22Rv1 (cell line): ENCODE measurements around the gene ZNF438.

ENCODE experiments used
- H3K27ac ChIP-seq: fragments of 450-650 bp; 2 replicates; pipeline ENCODE4 v1.5.1; 2017
- ZFX ChIP-seq: fragments of 450-650 bp; IDR thresholded peaks from 2 replicates; pipeline ENCODE4 v1.6.1; 2017; ENCODE audit warnings: antibody characterized with exemption, borderline replicate concordance
- TF ChIP-seq, protein P1 (sequence below): fragments of 450-650 bp; IDR thresholded peaks from 2 replicates; pipeline ENCODE4 v1.5.1; 2017; ENCODE audit warnings: mild to moderate bottlenecking

Gene ZNF438

GRCh38 chr10:30979956-30980355 lies 51.7 kb downstream of the ZNF438 start:
- no peak for TF ChIP-seq ZFX
- TF ChIP-seq, protein P1, sequence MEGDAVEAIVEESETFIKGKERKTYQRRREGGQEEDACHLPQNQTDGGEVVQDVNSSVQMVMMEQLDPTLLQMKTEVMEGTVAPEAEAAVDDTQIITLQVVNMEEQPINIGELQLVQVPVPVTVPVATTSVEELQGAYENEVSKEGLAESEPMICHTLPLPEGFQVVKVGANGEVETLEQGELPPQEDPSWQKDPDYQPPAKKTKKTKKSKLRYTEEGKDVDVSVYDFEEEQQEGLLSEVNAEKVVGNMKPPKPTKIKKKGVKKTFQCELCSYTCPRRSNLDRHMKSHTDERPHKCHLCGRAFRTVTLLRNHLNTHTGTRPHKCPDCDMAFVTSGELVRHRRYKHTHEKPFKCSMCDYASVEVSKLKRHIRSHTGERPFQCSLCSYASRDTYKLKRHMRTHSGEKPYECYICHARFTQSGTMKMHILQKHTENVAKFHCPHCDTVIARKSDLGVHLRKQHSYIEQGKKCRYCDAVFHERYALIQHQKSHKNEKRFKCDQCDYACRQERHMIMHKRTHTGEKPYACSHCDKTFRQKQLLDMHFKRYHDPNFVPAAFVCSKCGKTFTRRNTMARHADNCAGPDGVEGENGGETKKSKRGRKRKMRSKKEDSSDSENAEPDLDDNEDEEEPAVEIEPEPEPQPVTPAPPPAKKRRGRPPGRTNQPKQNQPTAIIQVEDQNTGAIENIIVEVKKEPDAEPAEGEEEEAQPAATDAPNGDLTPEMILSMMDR = no peak
- H3K27ac ChIP-seq = no peak overlapping the region

DNA sequence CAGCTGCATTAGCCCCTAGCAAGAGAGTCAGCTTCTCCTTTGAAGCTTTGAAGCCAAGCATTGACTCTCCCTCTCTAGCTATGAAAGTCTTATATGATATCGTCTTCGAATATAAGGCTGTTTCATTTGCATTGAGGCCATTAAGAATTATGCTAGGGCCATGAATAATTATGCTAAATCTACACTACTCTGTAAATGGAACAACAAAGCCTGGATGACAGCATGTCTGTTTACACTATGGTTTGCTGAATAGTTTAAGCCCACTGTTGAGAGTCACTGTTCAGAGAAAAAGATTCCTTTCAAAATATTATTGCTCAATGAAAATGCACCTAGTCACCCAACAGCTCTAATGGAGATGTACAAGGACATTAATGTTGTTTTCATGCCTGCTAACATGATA lies 52.8 kb downstream of the ZNF438 start:
- no peak overlapping the region for H3K27ac ChIP-seq
- TF ChIP-seq, protein P1 = no peak
- no peak for TF ChIP-seq ZFX

GRCh38 chr10:30977385-30977784 lies 54.3 kb downstream of the ZNF438 start:
- TF ChIP-seq, protein P1 = no peak
- TF ChIP-seq ZFX = no peak

DNA sequence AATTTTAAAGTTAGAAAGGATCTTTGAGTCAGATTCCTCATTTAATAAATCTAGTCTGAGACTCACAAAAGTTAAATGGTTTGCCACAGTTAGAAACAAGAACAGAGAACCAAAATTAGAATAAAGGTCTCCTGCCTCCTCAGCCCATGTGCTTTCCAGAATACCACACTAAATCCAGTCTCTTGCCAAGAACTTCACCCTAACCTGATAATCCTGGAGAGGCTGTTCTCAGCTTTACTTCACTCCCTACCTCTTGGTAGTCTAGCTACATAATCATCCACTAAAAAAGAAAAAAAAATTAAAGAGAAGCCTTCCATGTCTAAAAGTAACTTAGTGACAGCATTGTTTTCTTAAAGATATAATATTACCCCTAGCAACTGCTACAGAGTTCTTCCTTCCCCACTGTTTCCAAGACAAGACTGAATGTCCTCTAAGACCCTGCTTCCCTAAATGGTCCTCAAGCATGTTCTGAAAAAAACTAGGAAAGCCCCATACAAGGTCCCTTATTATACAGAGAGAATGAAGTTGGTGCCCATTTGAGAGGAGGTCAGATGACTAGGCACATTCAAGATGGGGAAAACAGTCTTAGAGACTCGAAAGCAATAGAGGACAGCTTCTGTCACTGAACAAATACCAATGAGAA lies 56.8 kb downstream of the ZNF438 start:
- no peak overlapping the region for H3K27ac ChIP-seq
- TF ChIP-seq, protein P1 = no peak
- no peak for TF ChIP-seq ZFX

More at GRCh38 chr10:30977385-30977784, 54.3 kb downstream of the ZNF438 start:
- no peak overlapping the region for H3K27ac ChIP-seq

DNA sequence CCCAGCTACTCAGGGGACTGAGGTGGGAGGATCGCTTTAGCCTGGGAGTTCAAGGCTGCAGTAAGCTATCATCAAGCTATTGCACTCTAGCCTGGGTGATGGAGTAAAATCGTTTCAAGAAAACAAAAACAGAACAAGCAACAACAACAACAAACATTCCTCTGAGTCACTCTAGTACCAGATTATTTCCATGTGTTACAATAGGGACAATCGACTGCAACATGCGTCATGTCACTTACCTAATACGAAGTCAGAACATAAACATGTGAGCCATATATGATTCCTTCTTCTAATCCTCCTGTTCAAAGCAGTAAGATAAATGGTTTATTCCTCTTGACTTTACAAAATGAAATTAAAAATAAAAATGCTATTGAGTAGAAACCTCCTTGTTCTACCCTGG lies 57.3 kb downstream of the ZNF438 start:
- H3K27ac ChIP-seq = no peak overlapping the region
- TF ChIP-seq, protein P1 = no peak
- no peak for TF ChIP-seq ZFX

GRCh38 chr10:30973737-30974136 lies 57.9 kb downstream of the ZNF438 start:
- TF ChIP-seq, protein P1 = no peak
- TF ChIP-seq ZFX = no peak
- H3K27ac ChIP-seq = no peak overlapping the region

DNA sequence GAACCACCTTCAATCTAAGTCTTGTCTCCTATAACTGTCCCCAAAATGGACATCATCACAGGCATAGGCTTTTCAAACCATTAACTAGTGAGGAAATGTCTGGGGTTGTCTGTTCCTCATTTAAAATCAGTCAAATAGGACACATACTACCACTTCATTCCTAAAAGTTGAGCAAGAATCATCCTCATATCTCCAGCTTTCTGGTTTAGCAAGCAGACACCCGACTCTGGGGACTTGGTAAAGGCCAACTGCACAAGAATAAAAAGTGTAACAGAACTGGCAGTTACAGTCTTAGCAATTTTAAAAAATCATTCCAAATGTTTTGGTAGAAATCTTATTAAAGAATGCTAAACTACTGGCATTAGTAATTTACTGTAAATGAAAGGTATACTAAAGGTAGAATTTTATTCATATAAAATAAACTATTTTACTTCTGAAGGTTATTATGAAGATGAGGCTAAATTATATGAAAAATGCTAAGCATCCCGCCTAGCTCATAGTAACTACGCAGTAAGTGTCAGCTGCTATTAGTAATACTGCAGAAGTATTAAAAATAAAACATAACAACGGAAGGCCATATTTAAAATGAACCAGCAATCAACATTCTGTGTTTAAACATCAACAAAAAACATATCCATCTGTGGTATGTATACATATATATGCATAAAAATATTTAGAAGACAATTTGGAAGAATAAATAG lies 60.8 kb downstream of the ZNF438 start:
- TF ChIP-seq, protein P1 = no peak
- no peak for TF ChIP-seq ZFX
- no peak overlapping the region for H3K27ac ChIP-seq
